ENCODE measurements around the gene TAS2R60.

- TF ChIP-seq CTCF (IDR thresholded peaks at IDR 0.05; ENCODE audit: low read depth, low read length) (no peak), MAX (IDR thresholded peaks at IDR 0.05; ENCODE audit: low read depth, low read length) (no peak), POLR2A (IDR thresholded peaks at IDR 0.05; ENCODE audit: extremely low read depth, insufficient read length) (no peak), MYC (IDR thresholded peaks at IDR 0.05; ENCODE audit: low read depth, low read length) (no peak)
Measured at GRCh38 chr7:143480501-143480900, 37.2 kb downstream of the TAS2R60 start.
